Stimulated activated CD4-positive, alpha-beta T cell treated with anti-CD3 and anti-CD28 coated beads, Interleukin-1b, Interleukin-23, amount 100 ng/mL, for 4 hours (primary cell): Measurements from ENCODE around the gene MMAB.
"Not testable (repeated sequence)": the region's sequence is repeated elsewhere in the genome, so short reads cannot be mapped to it uniquely, and the experiment has no call there.

ENCODE experiments used
- DNase-seq, 2 donors: peaks; one replicate each; pipeline ENCODE4 v3.0.0-alpha.2; 2020; ENCODE audit warnings: low read depth in 2 of 2

Gene MMAB

GRCh38 chr12:109602132-109602531 lies 28.8 kb upstream of the MMAB start:
- not testable (repeated sequence) for DNase-seq

GRCh38 chr12:109601557-109601956 lies 28.3 kb upstream of the MMAB start:
- no peak for DNase-seq

- DNase-seq, result no peak
Measured at GRCh38 chr12:109600995-109601394, 27.7 kb upstream of the MMAB start.

GRCh38 chr12:109600481-109600880 lies 27.2 kb upstream of the MMAB start:
- no peak for DNase-seq

GRCh38 chr12:109599087-109599486 lies 25.8 kb upstream of the MMAB start:
- no peak for DNase-seq

GRCh38 chr12:109598428-109598854 lies 25.1 kb upstream of the MMAB start:
- DNase-seq, result no peak

- peak; percentile 45 to 51 for DNase-seq
Measured at GRCh38 chr12:109597795-109598427, 24.6 kb upstream of the MMAB start.

GRCh38 chr12:109597414-109597794 lies 24.1 kb upstream of the MMAB start:
- DNase-seq, result no peak

GRCh38 chr12:109596418-109597244 lies 23.3 kb upstream of the MMAB start:
- no peak for DNase-seq

GRCh38 chr12:109595321-109595902 lies 22.1 kb upstream of the MMAB start:
- no peak for DNase-seq

- no peak for DNase-seq
Measured at GRCh38 chr12:109594556-109595317, 21.4 kb upstream of the MMAB start.

GRCh38 chr12:109592905-109593272 lies 19.6 kb upstream of the MMAB start:
- no peak for DNase-seq

- no peak for DNase-seq
Measured at GRCh38 chr12:109592195-109592904, 19.0 kb upstream of the MMAB start.

- DNase-seq, result no peak
Measured at GRCh38 chr12:109591041-109591440, 17.7 kb upstream of the MMAB start.

GRCh38 chr12:109590566-109590965 lies 17.3 kb upstream of the MMAB start:
- DNase-seq, result no peak

GRCh38 chr12:109589691-109590245 lies 16.5 kb upstream of the MMAB start:
- no peak for DNase-seq

GRCh38 chr12:109589240-109589590 lies 15.9 kb upstream of the MMAB start:
- no peak for DNase-seq

GRCh38 chr12:109588461-109589239 lies 15.3 kb upstream of the MMAB start:
- no peak for DNase-seq

- DNase-seq, result no peak
Measured at GRCh38 chr12:109587921-109588320, 14.6 kb upstream of the MMAB start.
